HFFc6 (cell line): ENCODE results near the gene DST. TPM values are rescaled to one million over a fixed set of nuclear protein-coding genes. Genes with fewer than 3 reads are reported as not detected.
A peak's percentile ranks its signal among the peaks of the same experiment; 100 is the strongest.

Source experiments
- DNase-seq: peaks from one replicate; pipeline ENCODE4 v3.0.0-alpha.2; 2018
- H3K27ac Mint-ChIP-seq: 2 replicates; pipeline ENCODE4 v1.8.0; 2020; ENCODE audit warnings: mild to moderate bottlenecking, mixed read lengths
- H3K27me3 Mint-ChIP-seq: 2 replicates; pipeline ENCODE4 v1.8.0; 2021; ENCODE audit warnings: mild to moderate bottlenecking, moderate library complexity, mixed read lengths; ENCODE audit not compliant: insufficient read depth
- H3K36me3 Mint-ChIP-seq: 2 replicates; pipeline ENCODE4 v1.8.0; 2021; ENCODE audit warnings: low read depth, mixed read lengths
- H3K4me1 Mint-ChIP-seq: 2 replicates; pipeline ENCODE4 v1.8.0; 2020; ENCODE audit warnings: low read depth, mixed read lengths
- H3K4me3 Mint-ChIP-seq: 2 replicates; pipeline ENCODE4 v1.8.0; 2020; ENCODE audit warnings: mild to moderate bottlenecking, moderate library complexity, mixed read lengths
- H3K9me3 Mint-ChIP-seq: 2 replicates; pipeline ENCODE4 v1.8.0; 2020; ENCODE audit warnings: mild to moderate bottlenecking, mixed read lengths
- total RNA-seq, 6 experiments: library from RNA; stranded (reverse); fragmentation: NEBNext Ultra II Directional; extraction: Animal tissue kit (Norgen Biotek cat#: 25700); gene quantifications; 2 replicates in 1 of 6; 3 replicates in 5 of 6; pipeline ENCODE4 v1.2.3, GENCODE V29; 2021
- TF ChIP-seq, protein P1 (sequence below): fragments of 200-600 bp; sonication (generic); IDR thresholded peaks from 2 replicates; pipeline ENCODE4 v1.5.0; 2021; ENCODE audit warnings: antibody characterized with exemption, mild to moderate bottlenecking

Gene DST
- total RNA-seq, 6 experiments from 2014 or later = 246 to 408 (median 279) TPM

DNA sequence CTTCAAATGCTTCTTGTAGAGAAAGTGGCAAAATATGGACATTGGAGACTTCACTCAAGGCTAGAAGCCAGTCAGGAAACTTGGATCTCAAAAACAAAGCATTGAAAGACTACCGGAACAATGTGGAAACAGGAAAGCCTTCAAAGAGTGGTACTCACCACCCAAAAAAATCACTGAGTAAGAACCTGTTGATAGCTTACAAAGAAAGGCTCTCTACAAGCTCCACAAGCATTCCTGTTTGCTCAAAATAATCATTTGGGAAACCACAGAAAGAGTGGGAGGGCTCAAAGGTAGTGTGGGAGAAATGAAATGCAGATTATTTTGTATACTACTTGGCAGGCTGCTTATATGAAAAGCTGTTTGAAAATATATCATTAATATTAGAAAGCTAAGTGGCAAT lies 9.5 kb upstream of the DST start:
- Mint-ChIP-seq H3K36me3 (peaks cover 65% of the 10 kb centered on the region), H3K9me3 (no peaks in the 10 kb centered on the region; the same call in 1 of the 2 replicates), H3K4me3 (peak overlapping the region; percentile 13; the same call in 1 of the 2 replicates), H3K4me1 (peaks cover 88% of the 10 kb centered on the region), H3K27me3 (peaks cover 13% of the 10 kb centered on the region), H3K27ac (peak overlapping the region; percentile 56; the same call in 1 of the 2 replicates)
- TF ChIP-seq, protein P1, sequence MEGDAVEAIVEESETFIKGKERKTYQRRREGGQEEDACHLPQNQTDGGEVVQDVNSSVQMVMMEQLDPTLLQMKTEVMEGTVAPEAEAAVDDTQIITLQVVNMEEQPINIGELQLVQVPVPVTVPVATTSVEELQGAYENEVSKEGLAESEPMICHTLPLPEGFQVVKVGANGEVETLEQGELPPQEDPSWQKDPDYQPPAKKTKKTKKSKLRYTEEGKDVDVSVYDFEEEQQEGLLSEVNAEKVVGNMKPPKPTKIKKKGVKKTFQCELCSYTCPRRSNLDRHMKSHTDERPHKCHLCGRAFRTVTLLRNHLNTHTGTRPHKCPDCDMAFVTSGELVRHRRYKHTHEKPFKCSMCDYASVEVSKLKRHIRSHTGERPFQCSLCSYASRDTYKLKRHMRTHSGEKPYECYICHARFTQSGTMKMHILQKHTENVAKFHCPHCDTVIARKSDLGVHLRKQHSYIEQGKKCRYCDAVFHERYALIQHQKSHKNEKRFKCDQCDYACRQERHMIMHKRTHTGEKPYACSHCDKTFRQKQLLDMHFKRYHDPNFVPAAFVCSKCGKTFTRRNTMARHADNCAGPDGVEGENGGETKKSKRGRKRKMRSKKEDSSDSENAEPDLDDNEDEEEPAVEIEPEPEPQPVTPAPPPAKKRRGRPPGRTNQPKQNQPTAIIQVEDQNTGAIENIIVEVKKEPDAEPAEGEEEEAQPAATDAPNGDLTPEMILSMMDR = no peak
- DNase-seq = no peak

DNA sequence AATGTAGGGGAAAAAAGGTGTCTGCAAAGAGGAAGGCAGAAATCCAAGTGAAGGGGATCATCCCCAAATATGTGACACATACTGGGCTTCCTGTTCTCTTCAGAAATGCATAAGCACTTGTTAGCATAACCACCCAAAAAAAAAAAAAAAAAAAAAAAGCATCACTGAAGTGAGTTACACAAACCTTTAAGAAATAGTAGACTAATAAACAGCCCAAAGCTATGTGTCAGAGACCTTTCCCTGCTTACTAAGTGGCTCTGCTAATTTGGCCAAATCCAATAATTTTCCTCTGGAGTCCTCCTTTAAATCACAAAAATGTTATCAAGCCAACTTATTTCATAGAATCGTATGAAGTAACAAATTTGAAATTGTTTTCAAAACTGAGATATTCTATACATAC lies 7.5 kb upstream of the DST start:
- Mint-ChIP-seq H3K4me3 (peak overlapping the region; percentile 58; the same call in 1 of the 2 replicates), H3K4me1 (peaks cover 82% of the 10 kb centered on the region), H3K27me3 (peaks cover 8% of the 10 kb centered on the region), H3K9me3 (no peaks in the 10 kb centered on the region; the same call in 1 of the 2 replicates), H3K36me3 (peaks cover 68% of the 10 kb centered on the region), H3K27ac (peak overlapping the region; percentile 90)
- TF ChIP-seq, protein P1 = no peak
- no peak for DNase-seq

DNA sequence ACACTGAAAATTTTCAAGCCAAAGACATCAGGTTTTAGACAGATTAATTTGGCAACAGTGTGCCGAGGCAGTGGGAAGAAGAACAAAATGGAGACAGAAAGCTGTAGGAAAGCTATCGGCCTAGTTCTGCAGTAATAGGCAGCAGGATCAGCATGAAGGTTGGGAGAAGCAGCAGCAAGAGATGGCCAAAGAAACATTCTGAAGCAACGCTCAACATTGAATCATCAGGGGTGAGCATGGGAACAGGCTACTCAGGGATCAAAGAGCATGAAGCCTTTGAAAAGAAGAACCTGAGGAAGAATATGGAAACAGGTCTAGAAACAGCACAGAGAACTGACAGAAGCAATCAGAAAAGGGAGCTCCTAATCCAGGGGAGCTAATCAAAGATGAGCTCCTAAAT lies 7.1 kb upstream of the DST start:
- H3K4me1 Mint-ChIP-seq = peaks cover 82% of the 10 kb centered on the region
- peak overlapping the region; percentile 90 for H3K27ac Mint-ChIP-seq
- H3K9me3 Mint-ChIP-seq = no peaks in the 10 kb centered on the region; the same call in 1 of the 2 replicates
- peaks cover 12% of the 10 kb centered on the region for H3K27me3 Mint-ChIP-seq
- peak overlapping the region; percentile 58 for H3K4me3 Mint-ChIP-seq
- DNase-seq = peak; percentile 41
- TF ChIP-seq, protein P1 = no peak
- peaks cover 68% of the 10 kb centered on the region for H3K36me3 Mint-ChIP-seq

DNA sequence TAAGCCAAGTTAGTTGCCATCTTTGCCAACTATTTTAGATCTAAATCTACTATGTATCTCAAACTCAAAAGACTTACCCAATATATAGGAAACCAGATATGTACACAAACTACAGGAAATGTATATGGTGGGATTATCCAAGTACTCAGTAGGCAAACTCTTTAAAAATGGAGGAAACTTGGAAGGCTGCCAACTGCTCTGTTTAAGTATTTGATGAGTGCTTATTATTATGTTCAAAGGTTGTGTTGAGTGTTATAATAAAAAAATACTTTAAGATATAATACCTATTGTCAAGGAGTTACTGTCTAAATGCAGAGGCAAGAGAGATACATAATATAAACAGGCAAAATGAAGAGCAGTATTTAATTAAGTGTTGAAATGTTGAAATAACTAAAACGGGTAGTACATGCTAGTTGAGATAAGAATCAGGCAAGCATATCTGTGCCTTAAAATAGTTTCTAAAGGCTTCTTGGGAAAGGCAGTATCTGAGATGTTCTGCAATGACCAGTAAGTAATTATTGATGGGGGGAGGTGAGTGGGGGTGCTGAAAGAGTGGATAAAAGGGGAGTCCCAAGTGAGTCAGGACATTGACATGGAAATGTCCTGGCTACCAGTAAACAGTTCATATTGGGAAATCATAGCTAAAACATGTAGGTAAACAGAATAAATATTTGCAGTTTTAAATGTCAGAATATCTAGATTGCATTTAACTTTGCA lies 6.5 kb upstream of the DST start:
- Mint-ChIP-seq H3K27me3 (peaks cover 13% of the 10 kb centered on the region), H3K27ac (peak overlapping the region; percentile 90), H3K4me3 (peak overlapping the region; percentile 58), H3K4me1 (peaks cover 85% of the 10 kb centered on the region), H3K36me3 (peaks cover 71% of the 10 kb centered on the region), H3K9me3 (no peaks in the 10 kb centered on the region; the same call in 1 of the 2 replicates)
- peak; percentile 65 for DNase-seq
- TF ChIP-seq, protein P1 = no peak

DNA sequence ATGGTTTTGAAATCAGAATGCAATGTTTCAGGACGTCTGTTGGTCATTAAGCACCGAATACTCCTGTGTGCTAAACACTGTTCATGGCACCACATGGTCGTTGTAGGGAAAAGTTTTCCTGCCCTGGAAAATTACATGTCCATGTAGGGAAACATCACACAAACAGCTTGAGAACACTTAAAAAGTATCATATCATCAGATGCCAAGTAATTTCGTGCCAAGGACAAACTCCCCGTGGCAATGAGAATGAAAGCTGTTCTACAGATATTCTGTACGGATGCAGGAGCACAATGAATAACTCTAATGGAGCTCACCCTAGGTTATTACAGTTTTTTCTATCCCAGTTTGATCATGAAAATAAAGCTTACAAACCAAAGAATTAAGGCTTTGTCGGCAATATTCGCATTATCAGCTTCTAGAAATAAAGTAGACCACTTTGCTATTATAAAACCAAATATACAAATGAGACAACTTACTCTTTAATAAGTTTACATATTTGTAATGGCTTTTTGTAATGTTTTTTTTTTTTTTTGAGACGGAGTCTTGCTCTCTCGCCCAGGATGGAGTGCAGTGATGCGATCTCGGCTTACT lies 4.6 kb upstream of the DST start:
- H3K4me3 Mint-ChIP-seq = no peak overlapping the region
- TF ChIP-seq, protein P1 = no peak
- H3K27ac Mint-ChIP-seq = no peak overlapping the region
- H3K27me3 Mint-ChIP-seq = peaks cover 13% of the 10 kb centered on the region
- H3K9me3 Mint-ChIP-seq = no peaks in the 10 kb centered on the region
- peaks cover 85% of the 10 kb centered on the region for H3K4me1 Mint-ChIP-seq
- DNase-seq = no peak
- H3K36me3 Mint-ChIP-seq = peaks cover 76% of the 10 kb centered on the region
